Kidney (tissue), 14 donors: ENCODE results near the gene PPP2R2C. TPM values are rescaled to one million over a fixed set of nuclear protein-coding genes. Genes with fewer than 3 reads are reported as not detected.

ENCODE experiments used
- DNase-seq, 5 donors: peaks; one replicate each; pipeline ENCODE4 v3.0.0-alpha.2; 2013 to 2020
- FAIRE-seq: peaks from 2 replicates; lab custom pipeline; 2012; peaks lifted over from hg19 to GRCh38; lab: Jason Lieb, UNC
- H3K27ac ChIP-seq, 2 donors: one replicate each; pipeline ENCODE4 v1.7.0; 2013; ENCODE audit warnings: low read depth in 2 of 2, low read length in 2 of 2, inconsistent platforms in 1 of 2
- H3K27me3 ChIP-seq: one replicate; pipeline ENCODE4 v1.7.1; 2013; ENCODE audit warnings: low read length, inconsistent platforms; ENCODE audit not compliant: control insufficient read depth, insufficient read depth
- H3K36me3 ChIP-seq, 3 donors: one replicate each; pipeline versions ENCODE4 v1.7.0 to v1.7.1; 2013; ENCODE audit warnings: low read length in 3 of 3, control low read depth in 1 of 3, inconsistent platforms in 1 of 3; ENCODE audit not compliant: insufficient read depth in 3 of 3, control insufficient read depth in 2 of 3
- H3K4me1 ChIP-seq, 3 donors: one replicate each; pipeline versions ENCODE4 v1.7.0 to v1.7.1; 2013; ENCODE audit warnings: low read length in 3 of 3, inconsistent platforms in 1 of 3, low read depth in 1 of 3; ENCODE audit not compliant: control insufficient read depth in 2 of 3, insufficient read depth in 2 of 3
- H3K4me3 ChIP-seq, 3 donors: one replicate each; pipeline versions ENCODE4 v1.7.0 to v1.8.1; 2013; ENCODE audit warnings: low read length in 3 of 3, control low read depth in 1 of 3, inconsistent platforms in 1 of 3
- H3K9ac ChIP-seq, 3 donors: one replicate each; pipeline versions ENCODE4 v1.7.0 to v1.7.1; 2013; ENCODE audit warnings: low read length in 3 of 3, control low read depth in 1 of 3, inconsistent platforms in 1 of 3
- H3K9me3 ChIP-seq, 3 donors: one replicate each; pipeline versions ENCODE4 v1.7.0 to v1.7.1; 2013; ENCODE audit warnings: low read length in 3 of 3, control low read depth in 1 of 3, inconsistent platforms in 1 of 3; ENCODE audit not compliant: control insufficient read depth in 2 of 3, insufficient read depth in 1 of 3
- CTCF ChIP-seq: IDR thresholded peaks from 3 replicates; pipeline ENCODE4 v1.5.1; 2012; ENCODE audit warnings: mild to moderate bottlenecking, moderate library complexity, borderline replicate concordance; ENCODE audit not compliant: insufficient read depth; ENCODE audit errors: extremely low read depth
- intact Hi-C: fragments of 100-400 bp; cut with DNase I; formaldehyde crosslinking; loops from one replicate; pipeline ENCODE4 v1.11.1; 2022
- polyA plus RNA-seq: library from polyadenylated mRNA; stranded (reverse); fragments of 350-450 nt; fragmentation: Illumina TruSeq; extraction: RNeasy Lipid Tissue Mini Kit (QIAGEN cat#74804); gene quantifications from one replicate; pipeline ENCODE4 v1.2.3, GENCODE V29; 2014; ENCODE audit warnings: low read depth, low replicate concordance; ENCODE audit not compliant: insufficient read depth
- total RNA-seq: library from RNA; stranded (reverse); fragmentation: NEBNext Ultra II Directional; extraction: Animal tissue kit (Norgen Biotek cat#: 25700); gene quantifications from one replicate; pipeline ENCODE4 v1.2.1, GENCODE V29; 2021
- donor health status: control.
- donor health status: control.
- donor health status: control.
- donor health status: control.
- donor health status: control.
- donor health status: DM: yes; HTN: yes; CAD: no.
- donor health status: Normal renal cell carcinoma (clear cell type).

Gene PPP2R2C
- total and polyA plus RNA-seq, 2 donors from 2014 or later: 0.39 to 0.82 TPM

DNA sequence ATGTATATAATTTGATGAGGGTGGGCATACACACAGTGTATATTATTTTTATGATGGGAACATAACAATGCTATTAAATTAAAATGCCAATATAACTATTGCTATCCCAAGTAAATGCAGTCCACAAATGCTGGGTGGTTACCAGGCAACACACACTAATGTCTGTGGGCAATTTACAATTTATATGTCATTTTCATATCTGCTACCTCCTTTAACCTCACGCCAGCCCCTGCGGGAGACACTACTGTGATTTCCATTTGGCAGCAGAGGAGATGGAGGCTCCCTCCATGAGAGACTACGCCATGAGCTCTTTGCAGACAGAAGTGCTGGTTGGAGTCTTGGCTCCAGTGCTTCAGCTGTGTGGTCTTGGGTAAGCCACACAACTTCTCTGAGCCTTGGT is 87.9 kb downstream of the PPP2R2C start:
- no peak overlapping the region for H3K27ac ChIP-seq
- TF ChIP-seq CTCF: no peak
- H3K9me3 ChIP-seq: no peaks in the 10 kb centered on the region
- intact Hi-C loops: no loop called here
- FAIRE-seq (no peak), DNase-seq (peak in 1 of 5 donors; percentile 7)
- H3K36me3 ChIP-seq: no peaks in the 10 kb centered on the region
- H3K9ac ChIP-seq: no peak overlapping the region
- H3K4me3 ChIP-seq: no peak overlapping the region
- H3K27me3 ChIP-seq: no peaks in the 10 kb centered on the region
- H3K4me1 ChIP-seq: no peaks in the 10 kb centered on the region

GRCh38 chr4:6383929-6384328 is 88.5 kb downstream of the PPP2R2C start:
- intact Hi-C loops: no loop called here
- DNase-seq: peak in 1 of 5 donors; percentile 41
- H3K27ac ChIP-seq: no peak overlapping the region
- no peaks in the 10 kb centered on the region for H3K36me3 ChIP-seq
- no peak for TF ChIP-seq CTCF
- no peaks in the 10 kb centered on the region for H3K27me3 ChIP-seq
- H3K9ac ChIP-seq: no peak overlapping the region
- FAIRE-seq: no peak
- H3K9me3 ChIP-seq: no peaks in the 10 kb centered on the region
- no peaks in the 10 kb centered on the region for H3K4me1 ChIP-seq
- no peak overlapping the region for H3K4me3 ChIP-seq

GRCh38 chr4:6383009-6383404 is 89.4 kb downstream of the PPP2R2C start:
- no peaks in the 10 kb centered on the region for H3K36me3 ChIP-seq
- DNase-seq (peak in 1 of 5 donors; percentile 37), FAIRE-seq (no peak)
- H3K9ac ChIP-seq: no peak overlapping the region
- no peak for TF ChIP-seq CTCF
- intact Hi-C loops: no loop called here
- no peaks in the 10 kb centered on the region for H3K27me3 ChIP-seq
- H3K4me3 ChIP-seq: no peak overlapping the region
- no peak overlapping the region for H3K27ac ChIP-seq
- no peaks in the 10 kb centered on the region for H3K4me1 ChIP-seq
- no peaks in the 10 kb centered on the region for H3K9me3 ChIP-seq

DNA sequence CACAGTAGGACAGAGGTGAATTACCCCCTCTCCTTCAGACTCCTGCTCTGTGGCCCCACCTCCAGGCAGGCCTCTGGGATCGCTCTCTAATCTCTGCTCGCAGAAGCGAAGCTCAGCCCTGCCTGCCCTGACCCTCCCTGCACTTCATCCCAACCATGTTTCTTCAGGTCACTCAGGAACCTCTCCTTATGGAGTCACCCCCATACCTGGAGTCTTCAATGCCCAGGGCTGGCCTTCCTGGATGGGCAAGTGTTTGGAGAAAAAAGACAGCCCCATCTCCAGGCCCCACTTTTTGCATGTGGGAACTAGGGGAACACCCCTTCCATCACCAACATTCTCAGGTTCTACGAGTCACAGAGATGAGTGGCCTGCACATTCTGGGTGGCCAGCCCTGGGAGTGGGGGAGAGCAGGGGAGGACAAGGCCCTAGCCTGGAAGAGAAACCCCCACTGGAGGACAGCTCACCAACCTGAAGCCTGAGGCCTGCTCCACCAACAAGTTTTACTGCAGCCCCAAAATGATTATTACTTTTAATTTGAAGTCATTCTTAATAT is 90.8 kb downstream of the PPP2R2C start:
- Histone ChIP-seq H3K9me3 (no peaks in the 10 kb centered on the region), H3K4me1 (no peaks in the 10 kb centered on the region), H3K27ac (no peak overlapping the region), H3K27me3 (no peaks in the 10 kb centered on the region), H3K9ac (no peak overlapping the region), H3K36me3 (no peaks in the 10 kb centered on the region), H3K4me3 (no peak overlapping the region)
- intact Hi-C loops: no loop called here
- TF ChIP-seq CTCF: no peak
- FAIRE-seq (no peak), DNase-seq (peak in 1 of 5 donors; percentile 33)
